Inferior parietal cortex (tissue), 1 donor: ENCODE data around the gene TDRD5.

Source experiments
- DNase-seq: peaks from one replicate; pipeline ENCODE4 v3.0.0-alpha.2; 2016; ENCODE audit errors: extremely low spot score

Gene TDRD5, protein sequence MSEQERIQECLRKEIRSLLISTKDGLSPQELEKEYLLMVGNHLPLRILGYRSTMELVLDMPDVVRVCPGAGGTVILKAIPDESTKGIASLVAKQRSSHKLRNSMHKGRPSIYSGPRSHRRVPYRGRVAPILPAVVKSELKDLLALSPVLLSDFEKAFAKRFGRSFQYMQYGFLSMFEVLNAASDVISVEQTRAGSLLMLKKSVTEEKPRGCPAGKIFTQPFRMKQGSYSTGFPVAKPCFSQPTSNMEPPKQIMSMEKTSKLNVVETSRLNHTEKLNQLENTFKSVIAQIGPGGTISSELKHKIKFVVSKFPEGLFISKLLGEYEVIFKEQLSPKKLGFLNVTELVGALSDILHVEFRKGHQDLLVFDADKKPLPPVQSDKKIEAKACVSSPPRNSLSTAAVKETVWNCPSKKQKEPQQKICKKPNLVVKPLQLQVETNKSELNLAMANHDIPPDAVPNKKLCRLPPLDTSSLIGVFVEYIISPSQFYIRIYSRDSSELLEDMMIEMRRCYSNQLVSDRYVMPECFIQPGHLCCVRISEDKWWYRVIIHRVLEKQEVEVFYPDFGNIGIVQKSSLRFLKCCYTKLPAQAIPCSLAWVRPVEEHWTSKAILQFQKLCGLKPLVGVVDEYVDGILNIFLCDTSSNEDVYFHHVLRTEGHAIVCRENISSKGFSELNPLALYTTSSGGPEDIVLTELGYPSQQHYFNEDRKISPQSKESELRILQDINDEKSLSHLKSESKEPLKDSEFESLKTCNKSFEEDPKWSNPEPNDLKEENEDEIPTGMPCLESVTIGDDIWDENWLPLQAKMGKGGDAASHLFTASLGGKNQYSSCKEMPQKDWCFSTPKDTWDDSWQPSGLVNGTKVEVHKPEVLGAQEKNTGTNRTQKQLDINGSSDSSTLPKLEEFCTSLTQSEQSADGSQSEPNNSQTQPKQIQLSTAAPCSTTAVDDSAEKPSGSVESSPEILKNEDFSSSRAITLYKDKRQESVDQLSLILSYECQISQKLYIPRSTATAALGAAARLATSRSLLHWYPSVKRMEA

GRCh38 chr1:179591592-179592580, at the start of gene TDRD5:
Gene TDRD5, plus strand, starts transcription at chr1:179591832. Its CDS starts 784 bp downstream, at chr1:179592616.
- no peak for DNase-seq

- no peak for DNase-seq
These were observed 46.3 kb upstream of the TDRD5 start for GRCh38 chr1:179545321-179545720.

DNA sequence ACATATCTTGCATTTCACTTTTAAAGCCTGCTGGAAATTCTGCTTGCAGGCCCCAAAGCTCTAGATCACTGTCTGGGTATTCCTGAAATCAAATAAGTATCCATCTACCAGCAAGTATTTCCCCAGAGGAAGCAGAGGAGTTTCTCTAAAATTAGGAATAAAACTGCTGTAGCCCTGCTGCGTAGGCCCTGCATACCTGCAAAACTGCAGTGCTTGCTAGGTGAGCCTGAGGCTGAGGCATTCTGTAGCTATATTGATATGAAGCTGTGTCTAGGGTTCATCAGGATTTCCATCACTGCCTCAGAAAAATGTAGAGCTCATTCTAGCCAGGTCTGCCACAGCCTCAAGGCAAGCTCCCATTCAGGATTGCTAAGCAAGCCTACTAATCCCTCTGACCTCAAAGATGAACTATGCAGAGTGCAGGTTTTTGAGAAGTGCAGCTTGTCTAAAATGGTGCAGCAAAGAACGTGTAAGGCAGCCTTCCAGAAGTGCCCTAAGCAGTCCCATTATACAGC, 44.6 kb upstream of the TDRD5 start:
- no peak for DNase-seq

DNA sequence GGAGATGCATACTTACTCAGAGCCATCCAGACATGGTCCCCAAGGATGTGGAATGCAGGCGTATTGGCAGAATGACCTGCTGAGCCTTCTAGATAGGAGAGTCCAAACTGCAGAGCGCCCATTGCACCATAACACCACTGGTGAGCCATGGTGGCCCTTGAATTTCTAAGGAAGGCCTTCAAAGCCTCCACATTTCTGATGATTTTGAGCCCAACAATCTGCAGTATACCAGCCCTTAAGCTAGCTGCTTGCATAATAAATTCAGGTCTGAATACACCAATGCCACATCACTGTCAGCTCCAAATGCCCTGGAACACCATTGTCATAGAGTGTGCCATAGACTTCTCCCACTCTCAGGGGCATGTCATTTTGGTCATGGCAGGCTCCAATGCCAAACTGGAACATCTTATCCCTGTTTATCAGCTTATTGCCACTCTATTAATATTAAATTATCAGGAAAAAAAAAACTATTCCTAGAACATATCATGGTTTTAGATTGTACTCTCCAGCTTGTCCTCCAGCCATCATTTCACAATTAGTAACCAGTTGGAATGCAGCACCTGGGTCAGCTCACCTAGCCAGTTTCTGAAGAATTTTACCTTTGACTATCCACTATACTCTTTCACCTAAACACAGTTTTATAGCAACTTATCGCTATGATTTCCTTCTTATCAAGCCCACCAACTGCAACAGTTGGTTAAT, 42.8 kb upstream of the TDRD5 start:
- no peak for DNase-seq

DNA sequence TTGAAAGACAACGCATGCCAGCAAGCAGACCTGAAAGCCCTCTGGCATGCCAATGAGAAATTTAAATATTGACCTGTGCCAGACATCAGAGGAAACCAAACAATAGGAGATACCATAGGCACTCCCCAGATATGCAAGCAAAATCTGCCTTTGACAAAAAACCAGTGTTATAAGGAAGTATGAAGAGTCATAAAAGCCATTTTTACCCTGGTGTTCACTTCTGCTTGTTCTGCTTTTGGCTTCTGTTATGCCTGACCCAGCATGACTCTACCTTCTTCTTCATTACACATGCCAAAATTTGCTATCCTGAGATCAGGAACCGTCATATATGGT, 42.3 kb upstream of the TDRD5 start:
- no peak for DNase-seq

- DNase-seq = no peak
These were observed 40.6 kb upstream of the TDRD5 start for GRCh38 chr1:179550746-179551682.

GRCh38 chr1:179554427-179554826, 37.2 kb upstream of the TDRD5 start:
- no peak for DNase-seq

DNA sequence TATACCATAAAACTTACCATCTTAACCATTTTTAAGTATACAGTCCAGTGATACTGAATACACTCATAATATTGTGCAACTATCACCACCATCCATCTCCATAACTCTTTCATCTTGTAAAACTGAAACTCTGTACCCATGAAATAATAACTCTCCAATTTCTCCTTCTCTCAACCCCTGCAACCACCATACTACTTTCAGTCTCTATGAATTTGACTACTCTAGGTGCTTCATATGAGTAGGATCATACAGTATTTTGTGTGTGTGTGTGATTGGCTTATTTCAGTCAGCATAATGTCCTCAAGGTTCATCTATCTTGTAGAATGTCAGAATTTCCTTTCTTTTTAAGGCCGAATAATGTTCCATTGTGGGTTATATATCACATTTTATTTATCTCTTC, 33.6 kb upstream of the TDRD5 start:
- DNase-seq = no peak

GRCh38 chr1:179575497-179576314, 15.9 kb upstream of the TDRD5 start, which contains the start of gene NPHS2:
Gene NPHS2, minus strand, starts transcription at chr1:179575948. Its CDS starts 84 bp downstream, at chr1:179575864.
- DNase-seq = no peak

- DNase-seq = no peak
These were observed 15.1 kb upstream of the TDRD5 start for GRCh38 chr1:179576509-179576908.

- no peak for DNase-seq
These were observed 7.8 kb upstream of the TDRD5 start for GRCh38 chr1:179583771-179584320.

DNA sequence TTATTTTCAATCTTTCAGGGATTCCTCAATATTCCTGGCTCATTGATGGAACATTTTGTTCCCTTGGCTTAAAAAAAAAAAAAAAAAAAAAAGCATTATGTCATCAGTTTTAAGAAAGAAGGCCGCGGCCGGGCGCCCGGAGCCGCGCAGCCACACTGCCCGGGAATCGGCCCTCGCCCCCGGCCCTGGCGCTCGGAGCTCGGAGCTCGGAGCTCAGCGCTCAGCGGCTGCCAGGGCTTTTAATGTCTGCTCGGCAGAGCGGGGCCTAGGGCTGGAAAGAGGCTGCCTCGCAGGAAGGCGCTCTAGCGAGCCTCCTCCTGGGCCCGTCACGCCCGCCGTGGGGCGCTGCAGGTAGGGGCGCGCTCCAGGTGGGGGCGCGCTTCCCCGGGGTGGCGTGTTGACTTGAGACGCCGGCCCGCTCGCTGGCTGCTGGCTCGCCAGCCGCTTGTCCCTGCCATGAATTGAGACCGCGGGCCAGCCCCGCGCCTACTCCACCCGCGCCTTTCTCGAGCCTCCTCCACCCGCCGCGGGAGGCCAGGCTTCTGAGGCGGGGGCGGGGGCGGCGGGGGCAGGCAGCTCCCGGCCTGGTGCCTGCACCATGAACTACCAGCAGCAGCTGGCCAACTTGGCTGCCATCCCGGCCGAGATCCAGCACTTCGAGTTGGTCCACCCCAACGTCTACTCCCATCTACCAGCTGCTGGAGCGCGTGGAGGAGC, 5.4 kb upstream of the TDRD5 start:
- DNase-seq = peak; percentile 36

DNA sequence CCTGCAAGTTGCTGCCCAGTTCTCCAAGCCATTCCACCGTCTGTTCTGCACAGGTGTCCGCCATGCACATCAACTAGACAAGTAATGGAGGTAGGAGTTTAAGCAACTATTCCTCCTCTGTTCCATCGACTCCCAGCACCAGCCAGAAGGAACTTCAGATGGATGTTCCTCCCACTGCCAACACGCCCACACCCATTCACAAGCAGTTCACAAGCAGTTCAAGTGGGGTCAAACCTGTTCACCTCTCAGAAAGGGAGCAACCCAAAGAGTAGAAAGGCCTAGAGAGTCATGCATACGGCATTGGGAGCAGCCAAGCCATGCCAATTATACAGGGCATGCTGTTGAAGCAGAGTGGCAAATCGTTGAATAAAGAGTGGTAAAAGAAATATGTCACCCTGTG, 4.3 kb upstream of the TDRD5 start:
- no peak for DNase-seq

DNA sequence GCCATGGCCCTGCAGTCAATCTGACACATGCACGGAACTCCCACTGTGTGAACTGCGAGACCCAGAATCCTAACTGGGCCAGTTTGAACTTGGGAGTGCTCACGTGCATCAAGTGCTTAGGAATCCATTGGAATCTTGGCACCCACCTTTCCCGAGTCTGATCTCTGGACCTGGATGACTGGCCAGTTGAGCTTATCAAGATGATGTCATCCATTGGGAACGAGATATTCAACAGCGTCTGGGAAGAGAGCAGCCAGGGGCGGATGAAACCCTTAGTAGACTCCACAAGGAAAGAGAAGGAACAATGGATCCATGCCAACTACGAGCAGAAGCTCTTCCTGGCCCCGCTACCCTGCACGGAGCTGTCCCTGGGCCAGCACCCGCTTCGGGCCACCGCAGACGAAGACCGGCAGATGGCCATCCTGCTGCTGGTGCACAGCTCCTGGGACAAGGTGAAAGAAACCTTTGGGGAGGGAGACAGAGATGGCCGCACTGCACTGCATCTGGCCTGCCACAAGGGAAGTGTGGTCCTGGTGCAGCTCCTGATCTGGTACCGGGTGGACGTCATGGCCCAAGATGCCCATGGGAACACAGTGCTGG, 3.1 kb upstream of the TDRD5 start:
- no peak for DNase-seq

GRCh38 chr1:179589509-179589908, 2.1 kb upstream of the TDRD5 start:
- no peak for DNase-seq

GRCh38 chr1:179590671-179591070, 961 bp upstream of the TDRD5 start:
- DNase-seq = no peak

- no peak for DNase-seq
These were observed 410 bp upstream of the TDRD5 start for GRCh38 chr1:179591253-179591591.
